ENCODE measurements around the gene AGER.
A peak's percentile ranks its signal among the peaks of the same experiment; 100 is the strongest.

The AGER gene

DNA sequence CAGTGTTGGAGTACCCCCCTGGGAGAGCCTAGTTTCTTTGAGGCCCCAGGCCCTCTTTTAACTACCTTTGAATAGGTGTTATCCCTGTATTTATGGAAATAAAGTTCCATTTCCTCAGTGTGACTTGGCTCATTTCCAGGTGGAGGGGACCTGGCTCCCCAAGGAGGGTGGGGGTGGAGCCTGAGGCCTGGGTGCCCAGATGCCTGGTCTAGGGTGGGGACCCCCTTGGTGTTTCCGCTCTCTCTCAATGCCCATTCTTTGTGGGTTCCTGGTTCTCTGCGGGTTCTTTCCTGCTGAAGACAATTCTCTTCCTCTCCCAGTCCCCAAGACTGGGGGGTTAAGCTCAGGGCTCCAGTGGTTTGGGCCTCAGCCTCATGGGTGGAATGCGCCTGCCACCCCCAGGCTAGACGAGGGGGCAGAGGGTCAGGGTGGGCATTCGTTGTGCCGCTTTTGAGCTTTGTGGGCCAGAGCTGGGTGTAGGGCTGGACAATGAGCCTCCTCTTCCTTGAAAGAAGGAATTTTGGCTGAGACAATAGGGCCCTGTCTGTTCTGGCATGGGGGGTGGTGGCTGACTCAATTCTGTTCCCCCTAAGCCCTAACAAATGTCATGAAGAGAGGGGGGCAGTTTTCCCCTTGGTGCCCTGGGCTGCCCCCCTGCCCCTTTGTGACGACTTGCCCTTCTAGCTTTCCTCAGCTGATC, 20.3 kb downstream of the AGER start:
- H3K4me3 ChIP-seq (ENCODE audit: low read depth in 1 of 2, low read length in 2 of 2), result no peak overlapping the region
- H3K27me3 ChIP-seq (ENCODE audit: low read depth, low read length), result no peaks in the 10 kb centered on the region
- H3K36me3 ChIP-seq (ENCODE audit: control insufficient read depth in 1 of 2, insufficient read depth in 2 of 2, low read length in 2 of 2), result peaks cover 18 to 45% of the 10 kb centered on the region in 2 donors
- peak overlapping the region; percentile 30 for H3K27ac ChIP-seq (ENCODE audit: low read length)
- H3K9me3 ChIP-seq (ENCODE audit: control insufficient read depth in 1 of 2, low read length in 2 of 2), result no peaks in the 10 kb centered on the region
- H3K4me1 ChIP-seq (ENCODE audit: control insufficient read depth in 1 of 2, insufficient read depth in 2 of 2, low read length in 2 of 2), result peaks cover 0 to 7% of the 10 kb centered on the region in 2 donors

DNA sequence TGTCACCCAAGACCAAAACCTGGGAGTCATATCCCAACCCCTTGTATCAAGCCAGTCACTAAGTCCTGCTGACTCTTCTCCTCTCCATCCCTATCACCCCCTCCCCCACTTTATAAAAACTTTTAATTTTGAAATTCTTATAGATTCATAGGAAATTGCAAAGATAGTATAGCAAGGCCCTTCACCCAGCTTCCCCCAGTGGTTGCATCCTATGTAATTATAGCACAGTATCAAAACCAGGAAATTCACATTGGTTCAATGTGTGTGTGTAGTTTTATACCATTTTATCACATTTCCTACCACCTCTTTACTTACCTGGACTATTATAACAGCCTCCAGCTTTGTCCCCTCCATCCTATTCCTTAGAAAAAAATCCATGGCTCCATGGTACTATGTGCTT, 26.0 kb downstream of the AGER start:
- H3K36me3 ChIP-seq (ENCODE audit: control insufficient read depth in 1 of 2, insufficient read depth in 2 of 2, low read length in 2 of 2), result peaks cover 17 to 39% of the 10 kb centered on the region in 2 donors
- H3K27ac ChIP-seq (ENCODE audit: low read length), result no peak overlapping the region
- peaks cover 0 to 19% of the 10 kb centered on the region in 2 donors for H3K4me1 ChIP-seq (ENCODE audit: control insufficient read depth in 1 of 2, insufficient read depth in 2 of 2, low read length in 2 of 2)
- no peaks in the 10 kb centered on the region for H3K27me3 ChIP-seq (ENCODE audit: low read depth, low read length)
- H3K4me3 ChIP-seq (ENCODE audit: low read depth in 1 of 2, low read length in 2 of 2), result no peak overlapping the region
- H3K9me3 ChIP-seq (ENCODE audit: control insufficient read depth in 1 of 2, low read length in 2 of 2), result no peaks in the 10 kb centered on the region

DNA sequence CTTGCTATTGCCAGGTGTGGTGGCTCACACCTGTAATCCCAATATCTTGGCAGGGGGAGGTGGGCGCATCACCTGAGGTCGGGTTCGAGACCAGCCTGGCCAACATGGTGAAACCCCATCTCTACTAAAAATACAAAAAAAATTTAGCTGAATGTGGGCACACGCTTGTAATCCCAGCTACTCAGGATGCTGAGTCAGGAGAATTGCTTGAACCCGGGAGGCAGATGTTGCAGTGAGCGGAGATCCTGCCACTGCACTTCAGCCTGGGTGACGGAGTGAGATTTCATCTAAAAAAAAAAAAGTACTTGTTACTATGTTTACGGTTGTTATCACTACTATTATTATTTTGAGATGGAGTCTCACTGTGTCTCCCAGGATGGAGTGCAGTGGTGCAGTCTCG, 27.2 kb downstream of the AGER start:
- Histone ChIP-seq H3K27ac (ENCODE audit: low read length) (no peak overlapping the region), H3K4me1 (ENCODE audit: control insufficient read depth in 1 of 2, insufficient read depth in 2 of 2, low read length in 2 of 2) (peaks cover 6 to 30% of the 10 kb centered on the region in 2 donors), H3K4me3 (ENCODE audit: low read depth in 1 of 2, low read length in 2 of 2) (no peak overlapping the region), H3K36me3 (ENCODE audit: control insufficient read depth in 1 of 2, insufficient read depth in 2 of 2, low read length in 2 of 2) (peaks cover 17 to 29% of the 10 kb centered on the region in 2 donors), H3K27me3 (ENCODE audit: low read depth, low read length) (no peaks in the 10 kb centered on the region), H3K9me3 (ENCODE audit: control insufficient read depth in 1 of 2, low read length in 2 of 2) (no peaks in the 10 kb centered on the region)

- Histone ChIP-seq H3K36me3 (ENCODE audit: control insufficient read depth in 1 of 2, insufficient read depth in 2 of 2, low read length in 2 of 2) (peaks cover 17 to 29% of the 10 kb centered on the region in 2 donors), H3K4me3 (ENCODE audit: low read depth in 1 of 2, low read length in 2 of 2) (peak overlapping the region; percentile 86 to 93), H3K27ac (ENCODE audit: low read length) (peak overlapping the region; percentile 82), H3K27me3 (ENCODE audit: low read depth, low read length) (no peaks in the 10 kb centered on the region), H3K9me3 (ENCODE audit: control insufficient read depth in 1 of 2, low read length in 2 of 2) (no peaks in the 10 kb centered on the region), H3K4me1 (ENCODE audit: control insufficient read depth in 1 of 2, insufficient read depth in 2 of 2, low read length in 2 of 2) (peaks cover 6 to 48% of the 10 kb centered on the region in 2 donors)
Observed at GRCh38 chr6:32154514-32155161, 29.4 kb downstream of the AGER start.

- no peaks in the 10 kb centered on the region for H3K9me3 ChIP-seq (ENCODE audit: control insufficient read depth in 1 of 2, low read length in 2 of 2)
- H3K27me3 ChIP-seq (ENCODE audit: low read depth, low read length), result no peaks in the 10 kb centered on the region
Observed at GRCh38 chr6:32153564-32154513, 30.2 kb downstream of the AGER start, which contains the start of gene PPT2. PPT2 (plus strand) TSS chr6:32154141; CDS start chr6:32154595, 454 bp downstream.

GRCh38 chr6:32152769-32153563, 31.1 kb downstream of the AGER start:
- Histone ChIP-seq H3K4me3 (ENCODE audit: low read depth in 1 of 2, low read length in 2 of 2) (peak overlapping the region; percentile 86 to 93), H3K36me3 (ENCODE audit: control insufficient read depth in 1 of 2, insufficient read depth in 2 of 2, low read length in 2 of 2) (peaks cover 12 to 27% of the 10 kb centered on the region in 2 donors), H3K27ac (ENCODE audit: low read length) (peak overlapping the region; percentile 82), H3K4me1 (ENCODE audit: control insufficient read depth in 1 of 2, insufficient read depth in 2 of 2, low read length in 2 of 2) (peaks cover 6 to 48% of the 10 kb centered on the region in 2 donors), H3K9me3 (ENCODE audit: control insufficient read depth in 1 of 2, low read length in 2 of 2) (no peaks in the 10 kb centered on the region), H3K27me3 (ENCODE audit: low read depth, low read length) (peaks cover 2% of the 10 kb centered on the region)

More at GRCh38 chr6:32153564-32154513, 30.2 kb downstream of the AGER start, which contains the start of gene PPT2:
- peaks cover 17 to 32% of the 10 kb centered on the region in 2 donors for H3K36me3 ChIP-seq (ENCODE audit: control insufficient read depth in 1 of 2, insufficient read depth in 2 of 2, low read length in 2 of 2)
- peaks cover 6 to 48% of the 10 kb centered on the region in 2 donors for H3K4me1 ChIP-seq (ENCODE audit: control insufficient read depth in 1 of 2, insufficient read depth in 2 of 2, low read length in 2 of 2)
- peak within 1 kb of the TSS; percentile 82 for H3K27ac ChIP-seq (ENCODE audit: low read length)
- peak within 1 kb of the TSS; percentile 86 to 93 for H3K4me3 ChIP-seq (ENCODE audit: low read depth in 1 of 2, low read length in 2 of 2)

- Histone ChIP-seq H3K4me3 (ENCODE audit: low read depth in 1 of 2, low read length in 2 of 2) (peak within 1 kb of the TSS; percentile 86 to 93), H3K36me3 (ENCODE audit: control insufficient read depth in 1 of 2, insufficient read depth in 2 of 2, low read length in 2 of 2) (peaks cover 5 to 18% of the 10 kb centered on the region in 2 donors), H3K27me3 (ENCODE audit: low read depth, low read length) (peaks cover 3% of the 10 kb centered on the region), H3K4me1 (ENCODE audit: control insufficient read depth in 1 of 2, insufficient read depth in 2 of 2, low read length in 2 of 2) (peaks cover 6 to 48% of the 10 kb centered on the region in 2 donors), H3K9me3 (ENCODE audit: control insufficient read depth in 1 of 2, low read length in 2 of 2) (no peaks in the 10 kb centered on the region), H3K27ac (ENCODE audit: low read length) (peak within 1 kb of the TSS; percentile 82)
Observed at GRCh38 chr6:32151863-32152768, 31.9 kb downstream of the AGER start, which contains the start of gene PRRT1. PRRT1 (minus strand) TSS chr6:32151939; CDS start chr6:32151827, 112 bp downstream.

DNA sequence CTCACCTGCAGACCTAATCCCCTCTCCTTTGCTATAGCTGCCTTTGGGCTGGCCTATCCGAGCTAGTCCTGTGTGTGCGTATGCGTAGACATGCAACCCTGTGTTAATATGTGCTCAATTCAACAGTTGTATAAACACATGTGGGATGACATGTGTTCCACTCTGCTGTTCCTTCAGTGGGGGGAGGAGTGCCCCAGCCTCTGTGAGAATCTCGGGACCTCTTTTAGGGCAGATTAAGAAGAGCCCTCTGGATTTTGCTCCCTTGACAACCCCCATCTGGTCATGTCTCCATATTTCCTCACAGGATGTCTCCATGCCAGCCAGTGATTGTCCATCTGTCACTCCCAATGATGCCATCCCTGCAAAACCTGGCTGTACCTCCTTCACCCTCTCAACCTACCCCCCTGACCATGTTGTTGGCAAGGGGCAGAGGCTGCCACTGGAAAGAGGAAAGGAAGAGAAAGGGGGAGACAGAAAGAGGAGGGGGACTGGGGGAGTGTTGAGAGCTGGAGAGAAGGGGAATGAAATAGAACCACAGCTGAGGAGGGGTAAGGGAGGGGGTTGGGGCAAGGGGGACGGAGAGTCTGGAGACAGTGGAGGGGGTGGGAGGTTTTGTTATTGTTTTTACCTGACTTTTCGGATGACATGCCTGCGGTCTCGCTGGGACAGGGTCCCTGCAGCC, 32.7 kb downstream of the AGER start:
- peaks cover 3% of the 10 kb centered on the region for H3K27me3 ChIP-seq (ENCODE audit: low read depth, low read length)
- H3K9me3 ChIP-seq (ENCODE audit: control insufficient read depth in 1 of 2, low read length in 2 of 2), result no peaks in the 10 kb centered on the region
- H3K4me1 ChIP-seq (ENCODE audit: control insufficient read depth in 1 of 2, insufficient read depth in 2 of 2, low read length in 2 of 2), result peaks cover 6 to 48% of the 10 kb centered on the region in 2 donors
- peak overlapping the region; percentile 68 to 93 for H3K4me3 ChIP-seq (ENCODE audit: low read depth in 1 of 2, low read length in 2 of 2)
- H3K36me3 ChIP-seq (ENCODE audit: control insufficient read depth in 1 of 2, insufficient read depth in 2 of 2, low read length in 2 of 2), result peaks cover 2 to 10% of the 10 kb centered on the region in 2 donors
- H3K27ac ChIP-seq (ENCODE audit: low read length), result no peak overlapping the region
